GM19452 (cell line): ENCODE measurements around the gene AKAP13.
"Not testable (repeated sequence)": the region's sequence is repeated elsewhere in the genome, so short reads cannot be mapped to it uniquely, and the experiment has no call there.

Source experiments
- ATAC-seq: cut with Tn5 transposase; IDR thresholded peaks from one replicate; pipeline ENCODE4 v1.9.1; 2021; ENCODE audit not compliant: unreplicated experiment

Gene AKAP13

DNA sequence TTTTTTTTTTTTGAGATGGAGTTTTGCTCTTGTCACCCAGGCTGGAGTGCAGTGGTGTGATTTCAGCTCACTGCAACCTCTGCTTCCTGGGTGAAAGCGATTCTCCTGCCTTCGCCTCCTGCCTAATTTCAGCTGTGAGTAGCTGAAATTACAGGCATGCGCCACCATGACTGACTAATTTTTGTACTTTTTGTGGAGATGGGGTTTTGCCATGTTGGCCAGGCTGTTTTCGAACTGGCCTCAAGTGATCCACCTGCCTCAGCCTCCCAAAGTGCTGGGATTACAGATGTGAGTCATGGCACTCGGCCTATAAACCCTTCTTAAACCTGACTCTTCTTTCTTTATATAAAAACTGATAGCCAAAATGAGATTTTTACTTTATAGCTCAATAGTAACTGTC lies 205.8 kb downstream of the AKAP13 start:
- not testable (repeated sequence) for ATAC-seq

DNA sequence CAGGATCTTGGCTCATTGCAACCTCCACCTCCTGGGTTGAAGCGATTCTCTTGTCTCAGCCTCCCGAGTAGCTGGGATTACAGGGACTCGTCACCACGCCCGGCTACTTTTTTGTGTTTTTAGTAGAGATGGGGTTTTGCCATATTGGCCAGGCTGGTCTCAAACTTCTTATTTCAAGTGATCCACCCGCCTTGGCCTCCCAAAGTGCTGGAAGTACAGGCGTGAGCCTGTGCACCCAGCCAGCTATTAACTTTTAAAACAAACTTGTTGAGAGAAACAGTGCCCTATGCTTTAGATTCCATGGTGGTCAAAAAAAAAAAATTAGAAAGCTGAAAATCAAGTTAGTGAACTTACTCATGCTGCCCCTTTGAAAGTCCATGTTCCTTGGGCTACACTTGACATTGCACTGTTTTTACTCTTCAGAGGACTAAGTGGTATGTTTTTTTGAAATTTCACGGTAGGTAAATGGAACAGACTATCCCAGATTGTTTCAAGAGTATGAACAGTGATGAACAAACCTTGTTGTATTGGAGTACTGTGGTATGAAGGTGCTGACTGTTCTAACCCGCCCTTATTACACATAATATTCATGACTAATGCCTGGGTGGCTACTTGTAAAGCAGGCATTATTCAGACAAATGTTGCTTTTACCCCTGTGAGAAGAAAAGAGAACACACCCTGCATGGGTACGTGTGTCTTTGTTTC lies 207.5 kb downstream of the AKAP13 start:
- ATAC-seq = no peak

GRCh38 chr15:85588677-85589076 lies 208.3 kb downstream of the AKAP13 start:
- ATAC-seq = no peak

DNA sequence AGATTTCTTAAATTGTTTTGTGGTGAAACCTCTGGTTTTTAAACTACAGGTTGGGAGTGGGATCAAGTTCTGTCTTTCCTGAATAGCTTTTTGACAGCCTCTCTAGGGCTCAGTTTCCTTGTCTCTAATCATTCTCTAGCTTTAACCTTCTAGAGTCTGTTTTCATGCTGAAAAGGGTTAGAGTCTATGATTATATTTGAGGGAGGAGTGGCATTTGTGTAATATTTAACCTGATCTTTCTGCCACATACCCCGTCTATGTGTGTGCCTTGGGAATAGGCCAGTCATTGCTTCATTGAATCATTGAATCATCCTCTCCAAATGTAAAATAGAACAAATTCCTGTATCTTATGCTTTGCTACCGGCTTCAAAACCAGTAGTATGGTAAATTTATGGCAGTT lies 209.4 kb downstream of the AKAP13 start:
- ATAC-seq = no peak

- ATAC-seq = no peak
These were observed 211.2 kb downstream of the AKAP13 start for GRCh38 chr15:85591622-85592021.

- no peak for ATAC-seq
These were observed 211.7 kb downstream of the AKAP13 start for GRCh38 chr15:85592148-85592547.

DNA sequence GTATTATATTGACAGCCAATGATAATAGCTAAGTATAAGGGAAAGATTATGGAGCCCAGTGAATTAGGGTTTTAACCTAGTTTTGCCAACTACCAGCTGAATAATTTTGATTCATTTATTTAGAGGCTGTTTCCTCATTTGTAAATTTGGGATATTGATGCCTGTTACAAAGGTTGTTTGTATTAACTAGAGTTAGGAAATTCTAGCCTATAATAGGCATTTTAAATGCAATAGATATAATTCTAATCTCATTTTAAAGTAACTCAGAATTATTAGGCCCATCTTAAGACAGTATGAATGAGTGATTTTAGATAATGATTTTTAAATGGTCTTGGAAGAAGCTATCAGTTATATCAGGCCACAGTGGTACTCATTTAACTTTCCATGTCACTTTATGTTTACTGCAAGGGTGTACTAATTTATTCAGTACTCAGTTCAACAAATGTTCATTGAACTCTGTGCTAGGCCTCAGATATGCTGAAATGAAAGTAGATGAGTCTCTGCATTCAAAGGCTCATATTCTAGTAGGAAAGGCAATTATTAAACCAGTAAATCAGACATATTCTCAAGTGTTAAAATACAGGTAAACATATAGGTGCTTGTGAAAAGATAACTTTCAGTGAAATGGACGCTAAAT lies 213.5 kb downstream of the AKAP13 start:
- no peak for ATAC-seq

DNA sequence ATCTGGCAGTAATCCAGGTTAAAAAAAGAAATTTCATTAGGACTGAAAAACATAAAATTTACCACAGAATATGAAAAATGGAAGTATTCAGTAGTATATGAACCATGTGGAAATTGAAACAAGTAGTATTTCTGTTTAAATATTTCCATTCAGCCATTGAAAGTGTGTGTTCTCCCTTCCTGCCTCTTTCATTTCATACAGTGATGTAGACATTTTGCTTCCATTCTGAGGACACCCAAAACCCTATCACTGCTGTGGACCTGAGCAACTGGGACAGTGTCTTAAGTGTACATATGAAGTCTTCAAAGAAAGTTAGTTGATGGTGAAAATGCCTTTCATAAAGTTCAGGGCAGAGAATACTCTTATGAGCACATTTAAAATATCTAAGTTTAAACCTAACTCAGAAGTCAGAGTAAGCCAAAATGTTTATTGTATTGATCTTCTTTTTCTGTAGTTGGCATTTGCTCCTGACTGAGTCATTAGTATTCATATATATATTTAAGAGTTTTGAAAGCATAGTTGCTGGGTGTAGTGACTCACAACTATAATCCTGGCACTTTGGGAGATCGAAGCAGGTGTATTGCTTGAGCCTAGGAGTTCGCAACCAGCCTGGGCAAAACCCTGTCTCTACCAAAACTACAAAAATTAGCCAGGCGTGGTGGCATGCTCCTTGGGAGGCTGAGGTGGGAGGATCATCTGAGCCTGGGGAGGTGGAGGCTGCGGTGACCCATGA lies 215.6 kb downstream of the AKAP13 start:
- no peak for ATAC-seq

DNA sequence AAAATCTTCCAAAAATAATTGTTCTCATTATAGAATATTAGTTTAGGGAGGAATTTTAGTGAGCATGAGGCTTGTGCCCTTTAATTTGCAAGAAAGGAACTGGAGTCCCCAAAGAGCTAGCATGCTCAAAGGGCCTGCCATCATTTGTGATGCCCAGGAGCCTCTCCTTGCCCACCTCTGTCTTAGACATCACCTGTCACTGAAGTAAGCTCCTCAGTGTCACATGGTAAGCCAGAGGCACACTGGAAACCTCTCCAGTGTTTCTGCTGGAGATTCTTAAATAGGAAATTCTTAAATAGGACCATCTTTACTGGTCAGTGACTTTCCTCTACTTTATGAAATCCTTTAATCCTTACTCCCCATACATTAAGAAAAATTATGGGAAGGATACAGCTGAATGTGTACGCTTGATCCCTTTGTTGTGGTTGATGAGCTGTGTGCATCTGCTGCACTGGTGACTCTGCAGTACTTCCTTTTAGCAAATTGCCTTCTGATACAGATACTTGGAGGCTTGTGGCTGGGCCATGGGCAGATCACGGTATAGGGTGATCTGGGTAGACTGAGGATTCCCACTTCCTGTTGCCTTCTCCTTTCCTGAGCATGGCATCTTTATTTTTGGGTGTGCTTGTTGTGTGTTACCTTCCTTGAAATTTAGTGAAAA lies 216.9 kb downstream of the AKAP13 start:
- ATAC-seq = no peak

DNA sequence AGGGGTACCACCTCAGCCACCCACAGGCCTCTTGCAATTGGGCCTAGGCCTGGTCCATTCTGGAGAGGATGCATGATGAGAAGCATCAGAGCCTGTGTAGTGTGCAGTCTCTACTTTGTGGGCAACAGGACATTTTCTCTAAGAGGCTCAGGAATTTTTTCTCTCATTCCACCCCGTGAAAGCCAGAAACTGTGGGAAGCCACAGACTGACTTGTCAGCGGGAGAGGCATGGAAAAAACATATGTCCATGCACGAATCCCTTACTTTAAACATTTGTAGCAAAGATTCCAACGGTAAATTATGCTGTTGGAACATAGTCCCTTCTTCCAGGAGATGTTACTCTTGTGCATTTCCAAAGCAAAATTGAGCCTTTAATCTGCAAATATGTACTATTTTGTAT lies 217.8 kb downstream of the AKAP13 start:
- no peak for ATAC-seq

DNA sequence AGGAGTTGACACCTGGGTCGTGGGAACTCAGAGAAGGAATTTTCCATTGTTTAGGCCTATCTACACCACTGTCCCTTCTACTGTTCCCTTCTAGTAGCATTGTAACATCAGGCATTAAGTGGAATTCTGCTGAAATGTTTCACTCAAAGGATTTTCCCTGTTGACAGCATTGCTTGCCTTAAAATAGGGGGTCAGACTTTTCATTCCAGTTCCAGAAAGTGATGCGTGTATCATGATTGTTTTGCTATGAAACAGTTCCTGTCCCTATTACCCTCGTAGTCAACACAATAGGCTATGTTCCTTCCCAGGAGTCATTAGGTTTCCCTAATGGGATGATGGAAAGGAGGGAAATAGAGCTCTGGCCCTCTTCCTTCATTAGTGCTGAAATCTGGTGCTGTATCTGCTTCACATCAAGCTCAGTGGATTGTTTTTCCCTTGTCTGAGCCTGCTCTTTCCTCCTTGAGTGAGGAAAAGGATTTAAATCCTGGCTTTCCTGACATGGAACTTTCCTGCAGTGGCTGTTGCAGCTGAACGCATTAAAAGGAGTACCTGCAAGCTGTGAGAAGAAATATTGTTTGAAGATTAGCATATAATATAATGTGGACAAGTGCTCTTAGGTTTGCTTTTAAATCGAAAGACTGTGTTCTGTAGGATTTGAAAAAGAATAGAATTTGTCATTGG lies 218.5 kb downstream of the AKAP13 start:
- no peak for ATAC-seq

DNA sequence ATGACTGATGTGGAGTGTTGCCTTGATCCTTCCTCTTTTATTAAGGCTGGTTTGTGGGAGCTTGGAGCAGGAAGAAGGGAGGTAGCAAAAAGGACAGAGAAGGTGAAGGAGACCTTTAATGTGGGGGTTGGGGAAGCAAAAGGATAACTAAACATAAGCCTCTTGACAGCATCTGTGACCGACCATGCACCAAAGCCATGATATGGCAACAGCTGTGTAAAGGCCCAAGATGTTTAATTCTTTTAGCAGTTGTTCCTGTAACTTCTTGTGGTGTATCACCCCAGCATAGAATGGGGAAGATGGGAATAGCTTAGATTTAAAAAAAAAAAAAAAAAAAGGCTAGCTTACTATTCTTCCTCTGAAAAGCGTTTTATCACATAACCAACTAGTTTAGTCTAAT lies 219.6 kb downstream of the AKAP13 start:
- ATAC-seq = no peak

GRCh38 chr15:85603160-85603559 lies 222.8 kb downstream of the AKAP13 start:
- no peak for ATAC-seq

DNA sequence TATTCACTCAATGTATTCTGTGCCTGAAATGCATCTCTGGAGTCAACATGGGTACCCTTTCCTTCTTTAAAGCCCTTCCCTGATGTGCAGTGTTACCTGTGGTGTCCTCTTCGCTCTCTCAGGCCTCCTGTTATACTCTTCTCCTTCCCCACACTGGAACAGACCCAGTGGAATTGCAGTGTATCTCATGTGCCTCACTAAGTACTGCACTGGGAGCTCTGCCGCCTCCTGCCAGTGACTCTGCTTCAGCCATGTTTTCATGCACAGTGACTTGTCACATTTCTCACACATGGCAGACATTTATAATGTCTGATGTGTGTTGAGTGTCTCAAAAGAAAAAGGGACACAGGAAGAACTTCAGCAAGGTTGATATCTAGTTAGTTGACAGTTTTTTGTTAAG lies 223.3 kb downstream of the AKAP13 start:
- no peak for ATAC-seq

- ATAC-seq = no peak
These were observed 223.8 kb downstream of the AKAP13 start for GRCh38 chr15:85604194-85604593.

GRCh38 chr15:85606738-85607137 lies 226.3 kb downstream of the AKAP13 start:
- no peak for ATAC-seq

DNA sequence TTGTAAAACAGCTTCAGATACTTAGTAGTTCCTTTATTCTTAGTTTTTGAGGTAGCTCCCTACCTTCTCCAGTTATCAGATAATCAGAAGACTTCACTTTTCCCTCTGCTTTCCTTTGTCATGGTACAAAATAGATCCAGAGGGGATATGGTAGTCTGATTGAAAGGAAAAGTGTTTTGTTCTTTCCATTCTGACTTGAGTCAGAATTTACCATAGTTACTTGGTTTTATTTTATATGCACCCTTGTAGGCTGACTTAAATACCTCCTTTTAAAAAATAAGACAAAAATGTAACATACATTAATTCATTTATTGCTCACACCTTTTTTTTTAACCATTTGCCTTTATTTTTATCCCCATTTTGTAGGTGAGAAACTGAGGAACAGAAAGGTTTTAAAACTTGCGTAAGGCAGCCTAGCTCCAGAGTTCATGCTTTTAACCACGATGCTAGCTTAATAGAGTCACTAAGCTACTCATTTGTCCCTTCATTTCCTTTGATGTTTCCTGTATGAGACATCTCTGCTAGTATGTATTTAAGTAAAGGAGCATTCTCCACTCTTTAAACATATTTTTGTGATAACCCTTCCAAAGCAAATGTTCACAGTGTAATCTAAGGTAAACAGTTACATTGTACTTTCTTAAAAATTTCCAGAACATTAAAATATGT lies 226.9 kb downstream of the AKAP13 start:
- ATAC-seq = no peak

- no peak for ATAC-seq
These were observed 227.4 kb downstream of the AKAP13 start for GRCh38 chr15:85607842-85608241.

DNA sequence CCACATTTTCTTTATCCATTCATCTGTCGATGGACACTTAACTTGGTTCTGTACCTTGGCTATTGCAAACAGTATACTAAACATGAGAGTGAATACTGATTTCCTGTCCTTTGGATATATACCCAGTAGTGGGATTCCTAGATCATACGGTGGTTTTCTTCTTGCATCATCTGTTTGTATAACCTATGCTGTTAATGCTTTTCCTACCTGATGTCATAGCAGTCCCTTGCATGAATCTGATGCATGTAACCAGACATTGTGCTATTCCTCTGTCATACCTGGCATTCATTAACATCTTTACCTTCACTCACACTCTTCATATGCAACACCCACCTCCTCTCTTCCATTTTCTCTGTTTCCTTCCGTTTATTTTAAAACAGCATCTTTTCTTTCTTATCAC lies 229.1 kb downstream of the AKAP13 start:
- ATAC-seq = no peak

DNA sequence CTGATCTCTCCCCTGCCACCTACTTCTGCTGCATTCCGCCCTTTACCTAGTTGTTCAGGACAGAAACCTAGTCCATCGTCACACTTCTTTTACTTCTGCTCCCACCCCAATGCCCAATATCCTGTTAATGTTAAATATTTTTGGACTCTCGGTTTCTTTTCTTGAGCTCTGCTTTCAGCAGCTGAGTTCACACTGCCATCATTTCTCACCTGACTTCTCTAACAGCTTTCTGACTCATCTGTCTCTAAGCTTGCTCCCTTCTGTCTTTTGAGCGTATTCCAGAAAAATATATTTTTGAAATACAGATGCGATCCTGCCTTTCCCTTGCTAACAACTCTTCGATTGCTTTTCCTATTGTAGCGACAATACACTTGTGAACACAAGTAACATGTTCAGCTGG lies 231.0 kb downstream of the AKAP13 start:
- ATAC-seq = no peak

DNA sequence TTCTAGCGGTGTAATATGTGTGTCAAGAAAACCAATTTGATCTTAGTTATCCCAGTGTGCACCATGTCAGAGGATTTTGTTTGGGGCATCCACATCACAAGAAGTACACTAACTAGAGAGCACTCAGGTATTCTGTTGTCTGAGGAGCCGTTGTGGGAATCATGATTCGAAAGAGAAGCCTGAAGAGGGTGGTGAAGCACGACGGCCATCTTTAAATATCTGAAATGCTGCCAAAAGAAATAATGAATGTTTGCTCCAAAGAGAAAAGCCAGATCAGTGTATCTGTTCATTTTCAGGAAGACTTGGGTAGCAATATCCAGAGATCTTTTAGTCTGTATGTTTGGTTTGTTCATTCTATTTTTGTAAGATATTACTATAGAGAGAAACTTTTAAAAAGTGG lies 233.7 kb downstream of the AKAP13 start:
- ATAC-seq = no peak
